Retinal pigment epithelial cell (primary cell): ENCODE measurements around the gene BRF1.
A peak's percentile ranks its signal among the peaks of the same experiment; 100 is the strongest.
"Not testable (repeated sequence)": the region's sequence is repeated elsewhere in the genome, so short reads cannot be mapped to it uniquely, and the experiment has no call there.

ENCODE experiments used
- DNase-seq: peaks from one replicate; pipeline ENCODE4 v3.0.0-alpha.2; 2010; ENCODE audit warnings: low read depth
- H3K4me3 ChIP-seq: 2 replicates; pipeline ENCODE4 v1.5.1; 2011; ENCODE audit warnings: mild to moderate bottlenecking, low read length, control low read depth, moderate library complexity
- CTCF ChIP-seq: conservative IDR thresholded peaks from 2 replicates; pipeline ENCODE4 v1.5.1; 2011; ENCODE audit warnings: low read depth, low read length, control low read depth, inconsistent platforms

The BRF1 gene

GRCh38 chr14:105305791-105306190 is 5.0 kb upstream of the BRF1 start:
- H3K4me3 ChIP-seq, result no peak overlapping the region
- no peak for TF ChIP-seq CTCF
- DNase-seq, result no peak

GRCh38 chr14:105305345-105305744 is 4.5 kb upstream of the BRF1 start:
- no peak for TF ChIP-seq CTCF
- H3K4me3 ChIP-seq, result no peak overlapping the region
- no peak for DNase-seq

- no peak overlapping the region for H3K4me3 ChIP-seq
- no peak for DNase-seq
- TF ChIP-seq CTCF, result no peak
Observed at GRCh38 chr14:105304565-105304964, 3.8 kb upstream of the BRF1 start.

- no peak for TF ChIP-seq CTCF
- DNase-seq, result no peak
- H3K4me3 ChIP-seq, result no peak overlapping the region
Observed at GRCh38 chr14:105303949-105304348, 3.1 kb upstream of the BRF1 start.

GRCh38 chr14:105301915-105302249 is 1.1 kb upstream of the BRF1 start:
- not testable (repeated sequence) for DNase-seq
- H3K4me3 ChIP-seq, result peak overlapping the region; percentile 71

- DNase-seq, result peak; percentile 67
- TF ChIP-seq CTCF, result no peak
- peak overlapping the region; percentile 71 for H3K4me3 ChIP-seq
Observed at GRCh38 chr14:105301103-105301914, 508 bp upstream of the BRF1 start.

GRCh38 chr14:105299654-105300541 is 903 bp downstream of the BRF1 start:
- no peak for TF ChIP-seq CTCF
- peak overlapping the region; percentile 71 for H3K4me3 ChIP-seq
- no peak for DNase-seq

- not testable (repeated sequence) for DNase-seq, H3K4me3 ChIP-seq
Observed at GRCh38 chr14:105297311-105297710, 3.5 kb downstream of the BRF1 start.
